Measurements from ENCODE around the gene SCD.

The SCD gene

DNA sequence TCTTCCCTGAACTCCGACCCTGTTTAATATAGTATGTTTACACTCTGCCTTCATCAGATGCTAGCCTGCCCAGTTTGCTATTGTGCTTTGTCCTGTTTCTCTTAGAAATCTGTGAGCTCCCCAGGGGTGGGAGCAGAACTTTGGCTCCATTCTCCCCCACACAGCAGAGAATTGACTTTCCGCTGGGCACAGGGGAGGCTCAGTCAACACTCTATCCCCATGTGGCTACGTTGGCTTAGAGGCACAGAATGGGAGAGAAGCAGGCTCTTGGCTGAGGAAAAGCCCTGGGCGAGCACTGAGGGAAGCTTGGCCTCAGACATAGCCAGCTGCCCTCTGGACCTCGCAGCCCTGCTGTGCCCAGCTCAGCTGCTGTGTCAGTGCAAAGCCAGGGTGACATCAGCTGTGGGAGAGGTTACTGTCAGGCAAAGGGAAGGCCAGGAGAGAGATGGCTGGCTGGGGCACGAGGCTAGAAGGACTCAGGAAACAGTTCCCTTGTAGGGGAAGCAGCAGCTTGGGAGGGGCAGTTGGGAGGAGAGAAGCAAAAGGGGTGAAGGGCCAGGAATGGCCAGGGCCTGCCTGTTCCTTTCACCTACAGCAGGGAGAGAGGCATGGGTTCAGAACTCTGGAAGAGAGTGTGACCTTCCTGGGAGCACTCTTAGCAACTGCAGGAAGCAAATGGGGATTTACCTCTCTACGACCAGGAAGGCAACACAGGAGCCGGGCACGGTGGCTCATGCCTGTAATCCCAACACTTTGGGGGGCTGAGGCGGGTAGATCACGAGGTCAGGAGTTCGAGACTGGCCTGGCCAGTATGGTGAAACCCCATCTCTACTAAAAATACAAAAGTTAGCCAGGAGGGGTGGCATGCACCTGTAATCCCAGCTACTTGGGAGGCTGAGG is 5.8 kb upstream of the SCD start:
- no peak for DNase-seq

DNA sequence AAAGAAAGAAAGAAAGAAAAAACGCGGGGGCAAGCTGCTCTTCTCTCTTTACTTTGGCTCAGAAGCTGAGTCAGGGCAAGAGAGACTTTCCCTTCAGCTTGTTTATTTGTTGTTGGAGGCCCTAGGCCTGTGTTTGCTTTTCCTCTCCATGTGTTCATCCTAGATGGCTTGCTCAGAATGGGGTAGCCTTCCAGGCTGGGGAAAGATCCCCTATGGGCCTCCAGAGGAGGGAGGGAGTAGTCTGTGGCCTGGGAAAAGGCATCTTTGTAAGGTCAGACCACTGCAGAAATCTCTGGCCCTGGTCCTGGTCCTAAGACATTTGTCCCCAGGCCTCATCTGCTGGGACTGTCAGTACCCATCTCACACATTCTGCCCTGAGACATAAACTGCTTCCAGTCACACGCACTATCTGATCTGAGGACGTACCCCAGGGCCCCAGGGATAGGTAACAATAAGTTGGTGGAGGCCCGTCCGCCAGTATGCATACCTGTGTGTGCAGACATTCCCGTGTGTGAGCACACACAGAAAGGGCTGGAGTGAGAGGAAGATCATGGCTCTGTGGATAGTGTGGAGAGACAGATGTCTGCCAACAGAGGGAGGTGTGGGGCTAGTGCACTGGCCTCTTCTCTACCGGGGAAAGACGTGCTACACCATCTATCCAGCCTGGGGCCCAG is 4.9 kb upstream of the SCD start:
- DNase-seq = peak in 3 of 5 experiments; percentile 4 to 69 (median 22)

DNA sequence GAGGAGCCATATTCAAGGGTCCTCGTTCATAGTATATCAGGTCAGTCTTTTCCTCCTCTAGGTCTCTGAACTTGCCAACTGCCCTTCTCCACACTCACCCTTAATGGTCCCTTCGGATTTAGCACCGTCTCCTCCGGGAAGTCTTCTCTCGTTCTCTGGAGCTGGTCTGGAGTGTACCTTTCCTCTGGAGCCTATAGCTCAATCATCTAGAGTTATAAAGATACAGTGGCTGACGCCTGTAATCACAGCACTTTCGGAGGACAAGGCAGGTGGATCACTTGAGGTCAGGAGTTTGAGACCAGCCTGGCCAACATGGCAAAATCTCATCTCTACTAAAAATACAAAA is 4.4 kb upstream of the SCD start:
- no peak for DNase-seq

GRCh38 chr10:100344241-100344788 is 2.7 kb upstream of the SCD start:
- DNase-seq = no peak

DNA sequence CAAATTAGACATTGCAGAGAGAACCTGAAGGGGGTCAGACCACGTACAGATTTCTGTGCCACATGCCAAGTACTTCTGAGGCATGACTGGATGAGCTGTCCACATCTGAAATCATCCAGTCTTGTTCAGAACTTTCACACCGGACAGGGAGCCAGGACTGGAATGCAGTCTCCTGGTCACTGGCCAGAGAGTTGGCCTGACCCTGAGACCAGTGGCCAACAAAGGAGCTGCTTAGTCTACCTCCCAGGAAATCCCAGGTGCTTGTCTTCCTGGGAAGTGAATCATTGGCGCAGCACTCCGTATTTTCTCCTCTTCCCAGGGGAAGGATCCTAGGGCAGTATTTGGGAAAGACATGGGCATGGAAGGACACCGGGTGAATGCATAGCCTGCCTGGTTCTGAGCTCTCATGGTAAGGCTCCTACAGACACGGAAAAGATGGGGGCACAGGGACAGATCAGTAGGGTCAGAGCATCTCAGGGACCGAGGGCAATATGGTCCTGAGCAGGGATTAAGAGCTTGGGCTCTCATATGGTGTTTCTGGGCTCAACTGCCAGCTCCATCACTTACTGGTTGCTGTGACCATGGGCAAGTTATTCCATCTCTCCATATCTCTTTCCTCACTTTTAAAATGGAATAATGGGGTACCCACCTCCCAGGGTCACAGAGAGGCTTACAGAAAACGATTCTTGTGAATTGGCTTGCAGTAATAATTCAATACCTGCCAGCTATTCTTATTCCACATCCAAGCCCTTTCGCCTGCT is 1.3 kb upstream of the SCD start:
- DNase-seq = no peak

GRCh38 chr10:100346351-100346764 is 675 bp upstream of the SCD start:
- DNase-seq = peak; percentile 17 to 76 (median 33)

DNA sequence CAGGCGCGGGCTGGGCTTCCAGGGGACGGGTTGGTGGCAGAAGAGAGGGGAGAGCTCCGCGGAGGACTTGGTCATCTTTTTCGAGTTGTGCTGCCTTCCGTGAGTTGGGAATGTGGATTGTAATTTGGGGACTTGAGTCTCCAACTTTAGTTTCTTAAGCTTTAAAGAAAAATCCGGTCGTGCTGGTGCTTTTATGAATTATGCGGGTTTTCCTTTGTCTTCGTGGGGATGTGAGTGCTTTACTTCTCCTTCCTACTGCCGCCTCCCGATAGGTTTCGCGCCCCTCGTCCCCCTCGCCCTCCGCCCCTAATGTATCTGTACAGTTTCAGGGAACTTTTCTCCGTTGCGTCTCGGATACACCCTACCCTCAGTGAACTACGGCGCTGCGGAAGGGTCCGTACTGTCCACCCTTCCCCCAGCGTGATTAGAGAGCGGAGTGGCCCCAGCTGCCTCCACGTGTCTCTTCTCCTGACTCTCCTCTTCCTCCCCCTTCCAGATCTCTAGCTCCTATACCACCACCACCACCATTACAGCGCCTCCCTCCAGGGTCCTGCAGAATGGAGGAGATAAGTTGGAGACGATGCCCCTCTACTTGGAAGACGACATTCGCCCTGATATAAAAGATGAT is 649 bp downstream of the SCD start:
- DNase-seq = no peak

DNA sequence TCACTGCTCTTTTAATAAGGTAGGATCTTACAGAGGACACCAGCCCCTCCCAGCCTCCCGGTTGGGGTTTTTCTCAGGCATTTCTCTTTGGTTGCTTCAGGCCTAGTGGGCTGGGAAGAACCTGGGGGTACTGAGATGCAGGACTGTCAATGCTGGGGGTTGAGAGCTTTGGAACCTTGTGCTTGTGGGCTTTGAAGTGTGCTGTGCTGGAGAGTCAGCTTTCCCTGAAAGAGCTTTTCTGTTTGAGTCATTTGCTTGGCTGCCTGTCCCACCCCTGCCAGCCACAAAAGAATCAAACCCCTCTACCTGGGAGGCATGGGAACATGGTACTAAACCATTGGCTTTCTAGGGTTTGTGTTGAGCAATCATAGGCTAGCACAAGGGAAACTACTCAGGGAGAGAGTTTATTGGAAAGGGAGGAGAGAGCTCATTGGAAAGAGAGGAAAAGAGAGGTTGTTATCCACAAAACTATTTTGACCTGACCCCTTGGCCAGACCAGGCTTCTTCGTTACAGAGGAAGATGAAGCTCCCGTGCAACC is 1.4 kb downstream of the SCD start:
- no peak for DNase-seq

- DNase-seq = no peak
Observed at GRCh38 chr10:100349087-100349486, 2.1 kb downstream of the SCD start.

GRCh38 chr10:100349672-100350071 is 2.6 kb downstream of the SCD start:
- no peak for DNase-seq

- DNase-seq = no peak
Observed at GRCh38 chr10:100350914-100351485, 4.0 kb downstream of the SCD start.

DNA sequence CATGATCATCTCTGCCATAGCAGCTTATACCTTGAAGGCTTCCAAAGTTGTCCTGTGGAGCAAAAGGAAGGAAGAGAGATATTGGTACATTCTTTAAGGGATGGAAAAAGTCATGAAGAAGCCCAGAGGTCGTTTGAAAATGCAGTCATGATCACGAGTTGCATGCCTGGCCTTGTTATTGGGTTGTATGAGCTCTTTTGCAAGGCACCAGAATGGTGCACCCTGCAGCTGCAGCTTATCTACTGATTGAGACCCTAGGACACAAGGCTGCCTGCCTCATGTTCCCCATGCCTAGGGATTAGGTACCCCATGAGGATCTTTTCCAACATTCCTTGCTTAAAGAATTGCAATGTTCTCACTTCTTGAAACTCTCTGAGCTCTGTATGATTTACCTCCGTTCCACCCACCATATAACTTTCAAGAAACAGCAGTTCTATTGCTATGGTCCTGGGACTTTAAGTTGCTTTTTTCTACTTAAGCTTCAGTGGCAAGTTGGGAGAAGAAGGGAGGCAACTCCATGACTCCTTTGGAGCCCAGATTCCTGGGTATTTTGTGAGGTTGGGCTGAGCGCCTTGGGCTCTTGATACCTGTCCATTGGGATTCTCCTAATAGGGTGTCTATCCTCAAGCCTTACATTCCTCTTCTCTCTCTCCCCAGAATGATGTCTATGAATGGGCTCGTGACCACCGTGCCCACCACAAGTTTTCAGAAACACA is 6.9 kb downstream of the SCD start:
- no peak for DNase-seq

DNA sequence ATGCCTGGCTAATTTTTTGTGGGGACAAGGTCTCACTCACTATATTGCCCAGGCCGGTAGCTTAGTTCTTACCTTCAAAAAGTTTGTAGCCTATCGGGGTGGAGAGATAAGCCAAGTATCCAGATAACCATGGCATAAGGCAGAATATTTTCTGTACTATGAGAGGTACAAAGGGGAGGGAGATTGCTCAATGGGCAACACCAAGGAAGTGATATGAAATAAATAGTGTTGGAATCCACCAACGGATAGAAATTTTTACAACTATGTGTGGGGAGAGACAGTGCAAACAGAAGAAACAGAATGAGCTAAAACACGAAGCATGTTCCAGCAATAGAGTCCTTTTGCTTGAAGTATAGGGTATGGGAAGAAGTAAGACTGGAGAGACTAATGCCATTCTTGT is 8.1 kb downstream of the SCD start:
- DNase-seq = no peak

- DNase-seq = no peak
Observed at GRCh38 chr10:100356067-100357017, 9.3 kb downstream of the SCD start.

GRCh38 chr10:100357059-100357858 is 10.2 kb downstream of the SCD start:
- DNase-seq = no peak

GRCh38 chr10:100359030-100359432 is 12.0 kb downstream of the SCD start:
- DNase-seq = no peak

DNA sequence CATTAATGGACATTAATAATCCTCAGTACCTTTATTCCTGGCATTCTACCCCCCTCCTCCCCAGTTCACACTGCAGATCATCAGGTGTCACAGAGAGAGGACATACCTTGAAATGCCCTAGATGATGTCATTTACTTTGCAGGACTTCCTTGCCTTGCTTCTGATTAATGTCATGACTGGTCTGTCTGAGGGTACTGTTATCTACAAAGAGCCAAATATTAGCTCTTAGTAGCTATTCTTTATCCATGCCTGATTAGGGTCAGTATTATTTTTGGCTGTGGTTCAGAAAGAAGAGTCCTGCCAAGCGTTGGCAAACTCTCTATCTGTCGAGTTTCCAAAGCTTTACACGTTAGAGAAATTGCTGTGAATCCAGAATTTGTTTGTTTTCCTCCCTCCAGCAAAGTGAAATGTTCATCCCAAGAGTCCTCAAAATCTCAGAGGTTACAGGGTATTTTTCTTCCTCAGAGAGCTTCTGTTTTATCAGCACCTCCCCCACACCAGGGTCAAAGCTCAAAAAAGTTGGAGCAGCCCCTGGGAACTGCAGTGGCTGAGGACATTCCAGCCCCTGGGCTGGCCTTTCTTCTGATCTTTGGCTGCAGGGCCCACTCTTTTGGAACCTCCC is 12.6 kb downstream of the SCD start:
- no peak for DNase-seq

DNA sequence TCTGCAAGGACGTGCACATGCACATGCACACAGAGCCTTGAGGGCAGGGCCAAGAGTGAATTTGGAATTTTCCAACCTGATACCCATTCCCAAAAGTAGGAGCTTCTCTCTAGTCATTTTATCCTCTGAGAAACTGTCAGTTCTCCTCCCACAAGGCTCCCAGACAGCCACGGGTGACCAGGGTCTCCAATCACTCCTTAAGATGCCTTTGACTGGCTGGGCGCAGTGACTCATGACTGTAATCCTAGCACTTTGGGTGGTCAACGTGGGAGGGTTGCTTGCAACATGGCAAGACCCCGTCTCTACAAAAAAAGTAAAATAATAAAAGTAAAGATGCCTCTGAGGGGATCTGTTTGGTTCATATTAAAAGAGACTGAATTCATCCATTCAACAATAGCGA is 13.2 kb downstream of the SCD start:
- no peak for DNase-seq

Measured in T-helper 2 cell (primary cell).